ENCODE measurements around the gene CEP70.
"Not testable (repeated sequence)": the region's sequence is repeated elsewhere in the genome, so short reads cannot be mapped to it uniquely, and the experiment has no call there.

The CEP70 gene

DNA sequence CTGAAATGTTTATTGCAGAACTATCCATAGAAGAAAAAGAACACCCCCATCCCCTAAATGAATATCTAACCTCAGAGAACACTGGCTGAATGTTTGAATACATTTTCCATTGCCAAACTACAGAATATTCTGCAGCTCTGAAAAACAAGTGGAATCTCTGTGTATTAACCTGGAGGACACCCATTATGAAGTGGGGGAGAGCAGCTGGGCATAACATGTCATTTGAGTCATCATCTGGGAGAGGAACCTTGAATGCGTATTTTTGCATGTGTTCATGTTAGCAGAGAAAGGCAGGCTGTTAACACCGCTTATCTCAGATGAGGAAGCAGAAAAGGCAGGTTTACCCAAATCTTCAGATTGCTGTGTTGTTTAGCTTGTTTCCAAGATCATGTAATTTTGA lies 128.1 kb downstream of the CEP70 start:
- no peak for DNase-seq

DNA sequence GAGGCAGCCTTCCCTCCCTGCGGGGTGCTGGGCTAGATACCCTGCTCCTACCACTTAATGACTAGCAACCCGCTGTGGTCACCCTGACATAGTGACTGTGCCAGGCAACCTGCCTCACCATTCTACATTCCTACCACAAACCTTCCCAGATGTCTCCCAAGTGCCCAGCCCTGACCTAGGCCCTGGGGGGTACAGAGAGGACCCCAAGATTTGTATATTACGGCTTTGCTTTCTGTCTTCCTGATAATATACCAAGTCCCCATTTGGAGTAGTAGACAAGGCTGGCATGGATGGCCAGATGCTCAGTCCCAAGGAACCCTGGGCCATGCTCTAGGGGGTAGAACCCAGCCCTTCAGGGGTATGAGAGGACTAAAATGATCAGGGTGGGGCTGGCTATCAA lies 128.6 kb downstream of the CEP70 start:
- DNase-seq, result no peak

DNA sequence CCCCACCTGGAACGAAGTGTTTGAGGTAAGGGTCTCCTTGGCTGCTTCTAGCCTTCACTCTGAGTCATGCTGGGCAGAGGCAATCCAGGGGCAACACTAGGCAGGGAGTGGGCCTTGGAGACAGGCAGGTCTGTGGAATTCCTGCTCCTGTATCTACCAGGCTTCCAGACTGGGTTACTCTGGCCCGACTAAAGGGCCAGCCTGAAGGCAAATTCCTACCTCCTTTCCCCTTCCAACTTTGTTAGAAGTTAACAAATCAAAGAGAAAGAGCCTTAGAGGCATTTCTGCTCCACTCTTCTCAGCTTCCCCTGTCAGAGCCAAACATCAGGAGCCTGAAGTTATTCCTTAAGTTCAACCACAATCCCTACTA lies 129.6 kb downstream of the CEP70 start:
- DNase-seq, result no peak

DNA sequence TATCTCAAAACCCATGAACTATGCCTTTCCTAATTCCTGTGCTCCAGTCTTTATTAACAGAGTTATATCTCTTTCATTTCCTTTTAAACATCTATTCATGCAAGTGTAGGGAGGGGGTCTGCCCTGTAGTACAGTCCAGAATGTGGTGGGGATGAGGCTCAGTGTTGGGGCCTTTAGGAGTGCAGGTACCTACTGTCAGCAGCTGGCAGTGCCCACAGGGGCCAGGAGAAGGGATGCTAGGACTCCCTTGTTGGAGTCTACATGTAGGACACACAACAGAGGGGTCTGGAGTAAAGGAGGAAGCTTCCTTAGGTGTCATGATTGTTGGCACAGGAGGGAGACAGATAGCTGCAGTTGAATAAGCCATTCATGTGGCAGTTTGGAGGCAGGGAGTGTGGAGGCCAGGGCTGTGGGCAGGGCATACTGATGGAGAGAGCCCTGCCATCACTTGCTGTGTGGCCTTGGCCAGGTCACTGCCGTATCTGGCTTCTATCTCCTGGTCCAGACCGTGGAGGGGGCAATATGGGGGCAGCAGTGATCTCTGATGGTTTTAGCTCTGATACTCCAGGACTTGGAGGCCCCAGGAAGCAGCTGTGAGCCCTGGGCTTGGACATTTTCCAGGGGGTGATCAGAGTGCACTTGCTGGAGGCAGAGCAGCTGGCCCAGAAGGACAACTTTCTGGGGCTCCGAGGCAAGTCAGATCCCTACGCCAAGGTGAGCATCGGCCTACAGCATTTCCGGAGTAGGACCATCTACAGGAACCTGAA lies 130.2 kb downstream of the CEP70 start:
- peak; percentile 35 for DNase-seq

DNA sequence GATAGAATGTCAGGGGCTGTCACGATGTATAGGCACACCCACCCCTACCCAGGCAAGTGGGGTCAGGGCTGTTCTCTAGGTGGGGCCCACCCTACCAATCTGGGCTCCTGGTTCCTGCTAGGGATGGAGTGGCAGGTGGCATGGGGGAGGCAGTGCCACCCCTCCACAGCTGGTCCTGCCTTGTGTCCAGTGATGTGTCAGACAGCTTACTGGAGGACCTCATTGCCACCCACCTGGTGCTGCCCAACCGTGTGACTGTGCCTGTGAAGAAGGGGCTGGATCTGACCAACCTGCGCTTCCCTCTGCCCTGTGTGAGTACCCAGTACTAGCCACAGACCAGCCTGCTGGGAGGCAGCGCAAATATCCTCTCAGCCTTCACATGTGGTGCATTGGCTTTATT lies 132.2 kb downstream of the CEP70 start:
- DNase-seq, result no peak

DNA sequence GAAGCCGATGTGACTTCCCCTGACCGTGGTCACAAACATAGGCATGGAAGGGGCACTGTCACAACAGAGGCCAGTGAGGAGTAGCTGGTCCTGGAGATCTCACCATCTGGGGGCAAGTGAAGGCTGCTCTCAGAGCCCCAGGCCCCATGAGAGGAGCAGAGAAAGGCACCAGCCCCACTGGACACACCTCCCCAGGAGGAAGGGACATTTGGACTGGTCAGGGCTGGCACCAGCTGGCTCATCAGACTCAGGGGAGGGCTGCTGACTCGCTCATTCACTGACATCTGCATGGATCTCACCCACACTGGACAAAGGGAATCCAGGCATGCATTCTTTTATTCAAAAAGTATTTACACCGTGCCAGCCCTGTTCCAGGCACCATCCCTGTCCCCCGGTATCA lies 132.8 kb downstream of the CEP70 start:
- DNase-seq, result no peak

DNA sequence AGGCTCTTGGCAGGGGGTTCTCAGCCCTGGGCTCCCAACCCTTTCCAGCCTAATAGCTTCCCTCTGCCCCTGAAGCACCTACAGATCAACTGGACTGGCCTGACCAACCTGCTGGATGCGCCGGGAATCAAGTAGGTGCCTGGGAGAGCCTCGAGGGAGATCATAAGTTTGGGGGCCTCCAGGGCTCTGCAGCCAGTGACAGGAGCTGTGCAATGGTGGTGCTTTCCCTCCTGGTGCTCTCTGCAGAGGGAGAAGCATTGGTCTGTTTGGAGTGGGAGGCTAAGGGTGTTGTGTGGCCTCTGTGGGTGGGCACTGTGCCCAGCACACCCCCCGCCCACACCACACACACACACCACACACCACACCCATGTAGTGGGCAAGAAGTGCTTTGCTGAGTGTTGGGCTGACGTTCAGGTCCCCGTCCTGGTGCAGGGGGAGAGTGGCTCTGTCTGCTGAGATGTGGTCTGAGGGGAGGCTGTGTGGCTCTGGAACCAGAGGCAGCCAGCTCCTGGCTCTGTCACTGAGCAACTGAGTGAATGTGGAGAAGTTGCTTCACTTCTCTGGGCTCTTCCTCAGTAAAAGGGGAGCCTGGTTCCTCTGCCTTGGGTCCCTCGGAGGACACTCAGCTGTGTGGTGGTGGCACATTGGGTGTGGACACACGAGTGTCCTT lies 133.4 kb downstream of the CEP70 start:
- DNase-seq, result no peak

DNA sequence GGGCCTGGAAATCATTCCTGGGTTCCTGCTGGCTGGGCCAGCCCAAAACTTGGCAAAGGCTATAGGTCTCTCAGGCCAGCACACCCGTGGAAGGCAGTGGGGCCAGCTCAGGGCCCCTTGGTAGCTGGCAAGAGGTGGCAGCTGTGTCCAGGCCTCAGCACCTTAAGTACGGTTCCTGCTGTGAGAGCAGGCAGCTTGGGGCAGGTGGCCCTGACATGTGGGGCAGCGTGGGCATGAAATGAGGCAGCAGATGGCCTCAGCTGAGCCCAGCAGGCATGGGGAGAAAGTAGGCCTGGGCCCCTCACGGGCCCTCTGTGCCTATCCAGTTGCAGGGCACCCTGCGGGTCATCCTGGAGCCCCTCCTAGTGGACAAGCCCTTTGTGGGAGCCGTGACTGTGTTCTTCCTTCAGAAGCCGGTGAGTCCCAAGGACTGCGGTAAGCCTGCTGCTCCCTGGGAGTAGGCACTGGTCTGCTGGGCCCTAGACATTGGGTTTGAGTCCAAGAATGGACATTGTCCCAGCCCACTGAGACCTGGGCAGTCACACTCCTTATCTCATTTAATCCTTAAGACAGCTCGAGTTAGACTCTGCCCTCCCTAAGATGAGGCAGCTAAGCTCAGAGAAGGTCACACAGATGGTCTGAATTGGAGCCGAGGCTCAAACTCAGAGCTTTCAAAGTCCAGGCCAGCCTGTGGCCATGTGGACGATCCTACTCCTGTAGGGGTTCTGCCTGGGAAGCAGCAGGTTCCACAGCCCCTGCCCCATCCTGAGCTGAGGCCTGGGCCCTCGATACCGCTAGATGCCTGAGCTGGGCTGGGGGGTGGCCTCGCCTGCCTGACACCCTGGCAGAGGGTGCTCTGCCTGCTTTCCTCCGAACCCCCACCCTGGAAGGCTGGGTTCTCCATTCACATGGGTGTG lies 134.2 kb downstream of the CEP70 start:
- DNase-seq, result peak; percentile 89

DNA sequence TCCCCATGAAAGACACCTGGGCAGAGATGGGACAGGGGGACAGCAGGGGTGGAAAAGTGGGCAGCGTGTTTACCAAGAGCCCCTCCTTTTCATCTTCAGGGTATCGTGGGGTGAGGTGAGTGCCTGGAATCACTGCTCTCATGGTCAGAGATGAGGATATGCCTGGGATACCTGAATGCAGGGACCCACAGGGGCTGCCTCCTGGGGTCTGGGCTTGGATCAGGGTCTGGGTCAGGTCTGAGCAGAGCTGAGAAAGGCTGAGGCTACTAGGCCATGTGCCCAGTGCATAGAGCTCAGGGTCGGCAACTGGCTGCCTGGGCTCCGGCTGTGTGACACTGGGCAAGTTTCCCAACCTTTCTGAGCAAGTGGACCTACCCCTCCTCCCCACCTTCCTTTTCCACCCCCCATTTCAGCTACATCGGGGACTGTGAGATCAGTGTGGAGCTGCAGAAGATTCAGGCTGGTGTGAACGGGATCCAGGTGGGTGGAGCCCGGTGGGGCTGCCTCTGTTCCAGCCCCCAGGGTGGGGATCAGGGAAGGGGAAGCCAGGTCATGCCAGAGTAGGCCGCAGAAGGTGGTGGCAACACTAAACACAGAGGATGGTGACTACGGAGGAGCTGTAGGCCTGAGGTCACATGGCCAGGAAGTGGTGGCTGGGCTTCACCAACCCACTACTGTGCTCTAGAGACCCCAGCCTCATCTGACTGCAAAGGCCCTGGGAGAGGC lies 135.1 kb downstream of the CEP70 start:
- DNase-seq, result no peak

DNA sequence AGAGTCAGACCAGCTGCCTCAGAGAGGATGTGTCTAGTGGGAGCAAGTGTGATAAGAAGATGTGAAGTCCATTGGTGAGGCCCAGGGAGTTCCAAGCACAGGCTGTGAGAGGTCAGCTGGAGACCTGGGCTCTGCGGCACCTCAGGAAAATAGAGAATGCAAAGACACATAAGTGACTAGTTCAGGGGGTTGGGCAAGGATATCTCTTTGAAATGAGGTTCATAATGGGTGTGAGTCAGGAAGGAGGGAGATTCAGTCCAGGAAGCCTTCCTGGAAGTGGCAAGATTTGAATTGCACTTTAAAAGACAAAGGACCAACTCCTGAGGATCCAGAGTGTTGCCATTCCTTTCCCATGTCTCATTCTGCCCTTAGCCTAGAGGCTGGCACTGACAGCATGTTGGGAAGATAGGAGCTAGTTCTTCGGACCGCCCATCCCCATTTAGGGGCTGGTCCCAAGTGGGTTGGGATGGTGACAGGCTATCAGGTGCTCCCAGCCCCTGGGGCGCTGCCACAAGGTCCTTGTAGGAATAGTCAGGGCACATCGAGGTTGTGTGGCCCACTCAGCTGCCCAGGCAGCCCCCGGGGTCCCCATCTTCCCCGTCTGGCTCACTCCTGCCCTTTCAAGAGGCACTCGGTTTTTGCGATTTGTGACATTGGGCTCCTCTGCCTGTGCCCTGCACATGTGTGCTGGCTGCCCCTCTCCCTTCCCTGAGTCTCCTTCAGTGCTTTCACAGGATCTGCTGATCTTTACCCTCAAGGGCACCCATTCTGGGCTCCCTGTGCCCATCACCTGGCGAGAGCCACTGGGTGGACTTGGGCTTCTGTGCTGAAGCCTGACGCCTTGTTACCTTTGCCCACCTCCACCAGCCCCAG lies 136.0 kb downstream of the CEP70 start:
- DNase-seq, result no peak

DNA sequence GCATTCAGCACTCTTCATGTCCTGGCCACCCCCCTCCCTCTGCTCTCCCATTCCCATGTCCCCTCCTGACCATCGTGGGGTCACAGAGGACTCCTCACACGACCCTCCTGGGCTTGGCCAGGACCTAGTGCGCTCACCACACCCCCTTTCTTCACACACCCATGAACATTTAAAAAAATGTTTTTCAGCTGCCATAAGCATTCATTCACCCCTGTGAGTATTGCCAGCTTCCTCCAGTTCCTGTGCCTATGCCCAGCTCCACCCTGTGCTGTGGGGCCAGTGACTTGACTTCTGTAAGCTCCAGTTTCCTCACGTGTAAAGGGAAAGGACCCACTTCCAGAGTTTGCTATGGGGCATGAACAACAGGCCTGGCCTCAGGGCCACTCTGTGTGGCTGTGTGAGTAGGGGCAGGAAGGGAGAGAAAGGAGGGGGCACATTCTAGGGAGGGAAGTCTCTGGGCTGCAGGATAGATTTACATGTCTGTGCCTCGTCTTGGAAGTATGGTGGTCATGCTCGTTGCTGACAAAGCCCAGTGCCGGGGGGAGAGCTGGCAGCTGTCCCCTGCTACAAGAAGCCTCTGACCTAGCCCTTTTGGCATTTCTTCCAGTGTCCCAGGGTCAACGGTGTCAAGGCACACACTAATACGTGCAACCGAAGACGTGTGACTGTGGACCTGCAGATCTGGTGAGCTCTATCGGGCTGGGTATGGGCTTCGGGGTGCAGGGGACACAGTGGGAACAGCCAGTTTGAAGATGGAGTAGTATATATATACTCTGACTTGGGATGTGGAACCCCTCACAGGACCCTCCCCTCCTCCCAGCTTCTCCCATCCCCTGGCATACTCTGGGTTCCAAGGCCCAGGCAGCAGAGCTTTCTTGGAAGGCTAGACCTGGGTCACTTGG lies 136.8 kb downstream of the CEP70 start:
- no peak for DNase-seq

DNA sequence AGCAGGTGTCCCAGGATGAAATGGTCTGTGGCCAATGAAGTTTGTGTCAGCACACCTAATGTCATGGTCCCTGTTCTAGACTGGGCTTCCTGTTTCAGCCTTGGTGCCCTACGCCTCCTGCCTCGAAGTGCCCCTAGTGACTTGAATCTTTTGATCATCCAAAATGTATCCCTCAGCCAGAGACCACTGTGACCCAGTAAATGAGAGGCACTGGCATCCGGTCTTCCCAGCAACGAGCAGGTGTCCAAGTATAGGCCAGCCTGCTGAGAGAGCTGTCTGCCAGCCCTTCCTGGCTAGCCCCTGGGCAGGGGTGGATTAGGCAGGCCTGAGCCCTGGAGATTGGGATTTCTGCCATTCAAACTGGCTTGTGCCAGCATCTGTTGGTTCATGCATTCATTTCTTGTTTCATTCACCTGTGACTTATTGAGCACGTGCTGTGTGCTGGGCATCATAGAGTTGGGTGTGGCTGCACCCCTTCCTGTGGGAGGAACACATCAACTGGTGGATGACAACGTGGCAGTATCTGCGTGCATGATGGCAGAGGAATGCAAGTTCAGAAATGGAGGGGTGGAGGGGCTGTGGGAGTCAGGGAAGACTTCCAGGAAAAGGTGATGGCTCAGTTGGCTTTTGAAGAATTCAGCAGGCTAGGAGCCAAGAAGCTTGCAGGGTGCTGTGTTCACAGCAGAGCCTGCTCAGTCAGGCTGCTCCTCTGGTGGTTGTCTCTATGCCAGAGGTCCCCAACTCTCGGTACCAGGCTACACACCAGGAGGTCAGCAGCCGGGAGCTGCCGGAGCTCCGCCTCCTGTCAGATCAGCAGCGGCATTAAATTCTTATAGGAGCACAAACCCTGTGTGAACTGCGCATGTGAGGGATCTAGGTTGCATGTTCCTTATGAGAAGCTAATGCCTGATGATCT lies 138.0 kb downstream of the CEP70 start:
- no peak for DNase-seq

DNA sequence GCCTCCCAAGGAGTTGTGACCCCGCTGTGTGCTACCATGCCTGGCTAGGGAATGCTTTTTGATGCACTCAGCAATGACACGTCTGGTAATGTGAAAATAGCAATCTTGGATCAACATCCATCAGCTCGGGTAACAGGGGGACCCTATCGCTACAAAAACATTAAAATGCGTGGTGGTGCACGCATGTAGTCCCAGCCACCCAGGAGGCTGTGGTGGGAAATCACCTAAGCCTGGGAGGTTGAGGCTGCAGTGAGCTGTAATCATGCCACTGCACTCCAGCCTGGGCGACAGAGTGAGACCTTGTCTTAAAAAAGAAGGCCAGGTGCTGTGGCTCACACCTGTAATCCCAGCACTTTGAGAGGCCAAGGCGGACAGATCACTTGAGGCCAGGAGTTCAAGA lies 140.1 kb downstream of the CEP70 start:
- not testable (repeated sequence) for DNase-seq

DNA sequence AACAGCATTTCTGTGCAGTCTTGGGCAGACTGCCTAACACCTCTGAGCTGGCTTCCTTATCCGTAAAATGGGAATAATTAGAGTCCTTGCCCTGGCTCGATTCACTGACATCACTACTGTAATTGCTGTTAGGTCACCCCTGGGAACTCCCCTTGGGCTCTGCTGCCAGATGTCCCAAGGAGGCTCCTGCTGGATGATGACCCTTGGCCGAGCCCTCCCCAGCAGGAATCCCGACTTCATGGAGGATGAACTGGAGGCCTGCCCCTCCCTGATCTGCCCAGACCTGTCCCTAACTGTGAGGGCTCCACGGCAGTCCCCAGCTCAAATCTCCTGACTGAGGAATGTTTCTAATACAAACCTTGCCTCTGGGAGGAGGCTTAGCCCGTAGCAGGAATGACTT lies 141.6 kb downstream of the CEP70 start:
- no peak for DNase-seq

DNA sequence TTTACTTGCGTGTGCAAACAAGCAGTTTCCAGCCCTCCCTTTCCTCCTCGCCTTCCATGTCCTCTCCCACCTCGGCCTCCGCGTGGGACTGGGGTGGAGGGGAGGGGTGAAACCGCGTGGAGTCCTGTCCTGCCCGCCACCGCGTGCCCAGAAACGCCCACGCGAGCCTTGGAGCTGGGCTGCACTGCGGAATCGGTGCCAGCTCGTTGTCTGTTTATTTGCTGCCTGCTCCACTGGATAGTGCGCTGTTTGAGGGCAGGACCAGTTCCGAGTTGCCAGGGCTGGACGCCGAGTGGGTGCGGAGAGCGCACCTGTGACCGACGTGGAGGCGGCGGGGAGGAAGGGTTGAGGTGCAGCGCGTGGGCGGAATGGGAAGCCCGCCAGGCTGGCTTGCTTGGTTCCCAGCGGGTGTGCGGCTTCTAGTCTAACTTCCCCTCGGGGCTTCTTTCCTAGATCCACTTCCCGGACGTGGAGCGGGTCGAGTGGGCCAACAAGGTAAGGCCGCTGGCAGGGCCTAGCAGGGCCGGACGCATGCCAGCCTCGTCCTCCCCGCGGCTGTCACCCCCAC lies 142.4 kb downstream of the CEP70 start:
- DNase-seq, result no peak

DNA sequence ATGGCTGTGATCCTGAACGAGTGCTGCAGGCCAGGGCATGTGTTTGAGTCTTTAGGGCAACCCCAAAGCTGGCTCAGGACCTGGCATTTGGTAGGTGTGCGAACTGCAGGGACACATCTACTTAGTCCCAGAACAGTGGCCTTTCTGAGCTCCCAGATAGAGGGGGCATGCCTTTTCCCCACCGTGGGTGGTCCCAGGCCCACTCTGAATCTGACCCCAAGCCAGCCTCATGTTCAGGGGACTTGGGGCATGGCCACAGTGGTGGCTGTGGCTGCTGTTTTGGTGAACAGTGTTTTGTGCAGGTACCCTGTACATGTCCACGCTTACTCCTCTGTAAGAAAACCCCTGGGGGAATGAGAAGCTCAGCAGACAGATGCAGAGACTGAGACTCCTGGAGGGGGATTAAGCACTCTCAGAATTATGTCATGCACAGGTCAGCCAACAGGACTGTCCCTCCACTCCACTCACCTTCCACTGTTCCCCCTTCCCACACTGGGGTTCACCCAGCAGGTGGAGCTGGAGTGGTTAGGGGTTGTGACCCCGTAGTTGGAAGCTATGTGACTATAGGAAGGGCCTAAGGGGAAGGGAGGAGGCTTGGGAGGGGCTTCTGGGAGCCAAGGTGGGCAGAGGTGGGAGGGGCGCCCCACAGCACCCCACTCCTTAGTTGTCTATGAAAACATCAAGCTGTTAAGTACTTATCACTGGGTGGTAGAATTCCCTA lies 143.2 kb downstream of the CEP70 start:
- DNase-seq, result no peak

DNA sequence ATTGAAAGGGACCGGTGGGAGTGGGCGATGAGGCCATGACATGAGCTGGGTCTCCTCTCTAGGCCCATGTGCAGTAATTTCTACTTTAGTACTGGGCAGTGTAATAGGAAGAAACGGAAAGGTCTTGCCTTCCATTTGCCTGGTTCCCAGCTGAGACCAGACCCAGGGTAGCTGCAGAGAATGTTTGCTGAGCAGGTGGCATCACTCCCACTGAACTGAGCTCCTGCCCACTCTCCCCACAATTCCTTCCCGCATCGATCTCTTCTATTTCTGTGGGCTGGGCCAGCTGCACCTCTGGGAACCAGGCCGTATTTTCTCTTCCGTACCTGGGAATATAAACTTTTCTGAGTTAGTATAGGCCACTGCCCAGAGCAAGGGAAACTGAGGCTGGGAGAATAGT lies 143.9 kb downstream of the CEP70 start:
- DNase-seq, result no peak

DNA sequence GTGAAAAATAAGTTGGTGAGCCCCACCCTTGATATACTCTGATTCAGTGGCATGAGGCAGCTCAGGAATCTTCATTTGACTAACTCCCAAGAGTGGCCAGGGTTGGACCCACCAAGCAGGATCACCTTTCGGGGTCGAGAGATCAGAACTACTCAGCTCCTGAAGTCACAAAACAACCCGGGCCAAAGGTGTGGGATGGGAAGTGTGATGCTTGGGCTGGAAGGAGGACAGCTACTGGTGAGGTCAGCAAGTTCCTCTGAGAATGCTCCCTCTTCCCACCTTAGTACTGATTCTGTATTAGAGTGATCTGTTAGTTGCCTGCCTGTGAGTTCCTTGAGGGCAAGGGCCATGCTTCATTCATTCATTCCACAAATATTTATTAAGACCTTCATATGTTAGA lies 144.6 kb downstream of the CEP70 start:
- no peak for DNase-seq

DNA sequence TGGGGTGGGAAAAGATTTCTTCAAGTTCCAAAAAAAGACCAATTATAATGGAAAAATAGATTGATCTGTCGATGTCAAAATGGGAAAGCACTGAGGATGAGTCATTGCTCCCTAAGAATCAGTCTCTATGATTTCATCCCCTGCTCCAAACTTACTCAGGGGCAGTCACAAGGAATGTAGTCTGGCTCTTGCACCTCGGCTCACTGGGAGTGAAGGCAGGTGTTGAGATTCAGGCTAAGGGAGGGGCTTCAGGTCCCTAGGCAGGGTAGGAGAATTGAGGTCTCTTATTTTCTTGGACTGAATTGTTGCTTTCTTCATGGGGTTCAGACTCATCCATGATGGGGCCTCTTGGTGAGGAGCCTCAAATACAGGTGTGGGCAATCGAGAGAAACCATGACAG lies 145.4 kb downstream of the CEP70 start:
- no peak for DNase-seq

Measured in DMS 273 treated with DMSO at 0.1 percent for 48 hours (cell line).